B cell (primary cell): ENCODE measurements around the gene RAI1. TPM values are rescaled to one million over a fixed set of nuclear protein-coding genes. Genes with fewer than 3 reads are reported as not detected.

ENCODE experiments used
- ATAC-seq: fragments of 200-7000 bp; cut with Tn5 transposase; one replicate; pipeline ENCODE4 v1.10.0; 2021; ENCODE audit warnings: low read depth, mild to moderate bottlenecking, moderate number of reproducible peaks, moderate library complexity
- CTCF ChIA-PET: fragments of 350-600 bp; sonication (Branson Sonifier 250); formaldehyde crosslinking; loops from one replicate; lab custom pipeline; 2021; ENCODE audit warnings: antibody characterized with exemption, inconsistent platforms; lab: Charles Lee
- POLR2A ChIA-PET: fragments of 350-600 bp; sonication (Branson Sonifier 250); formaldehyde crosslinking; loops from one replicate; lab custom pipeline; 2021; ENCODE audit warnings: antibody characterized with exemption; lab: Charles Lee
- DNase-seq: peaks from one replicate; pipeline ENCODE4 v3.0.0; 2013
- H2AFZ ChIP-seq: 2 replicates; pipeline ENCODE4 v1.6.1; 2012; ENCODE audit warnings: mild to moderate bottlenecking, low read depth, low read length; ENCODE audit not compliant: insufficient read depth, poor library complexity, severe bottlenecking
- H3K27ac ChIP-seq, 2 donors: 1 replicate in 1 of 2; 2 replicates in 1 of 2; pipeline ENCODE4 v1.5.1; 2012 to 2013; ENCODE audit warnings: low read length in 2 of 2, mild to moderate bottlenecking in 2 of 2, moderate library complexity in 1 of 2
- H3K27me3 ChIP-seq, 4 experiments: fragments of 200-600 bp in 1 of 4; sonication (generic) in 1 of 4; replicated peaks in 1 of 4; 1 replicate in 2 of 4; 2 replicates in 2 of 4; pipeline versions ENCODE4 v1.6.1 to v1.7.0; 2013 to 2016; ENCODE audit warnings: low read length in 3 of 4, mild to moderate bottlenecking in 2 of 4, mixed read lengths in 1 of 4, moderate library complexity in 1 of 4; ENCODE audit not compliant: insufficient read depth in 4 of 4, control insufficient read depth in 3 of 4; ENCODE audit errors: control extremely low read depth in 1 of 4
- H3K36me3 ChIP-seq, 2 experiments: replicated peaks in 1 of 2; 1 replicate in 1 of 2; 2 replicates in 1 of 2; pipeline versions ENCODE4 v1.6.1 to v1.7.1; 2013; ENCODE audit warnings: low read length in 1 of 2; ENCODE audit not compliant: insufficient read depth in 2 of 2, control insufficient read depth in 1 of 2; ENCODE audit errors: control extremely low read depth in 1 of 2, extremely low read depth in 1 of 2
- H3K4me1 ChIP-seq, 2 donors: fragments of 200-600 bp in 1 of 2; sonication (generic) in 1 of 2; 1 replicate in 1 of 2; 2 replicates in 1 of 2; pipeline versions ENCODE4 v1.5.1 to v1.6.1; 2013 to 2017; ENCODE audit warnings: low read length in 2 of 2; ENCODE audit not compliant: control insufficient read depth in 2 of 2, insufficient read depth in 2 of 2
- H3K4me2 ChIP-seq: replicated peaks from 2 replicates; pipeline ENCODE3; 2012; ENCODE audit warnings: mild to moderate bottlenecking, low read depth, low read length; ENCODE audit not compliant: poor library complexity, severe bottlenecking
- H3K4me3 ChIP-seq, 5 experiments: fragments of 200-600 bp in 1 of 5; sonication (generic) in 1 of 5; 1 replicate in 3 of 5; 2 replicates in 2 of 5; pipeline versions ENCODE4 v1.5.1 to v1.7.0; 2011 to 2016; ENCODE audit warnings: low read length in 4 of 5, mild to moderate bottlenecking in 4 of 5, low read depth in 2 of 5, control low read depth in 1 of 5, moderate library complexity in 1 of 5; ENCODE audit not compliant: insufficient read depth in 1 of 5; ENCODE audit errors: control extremely low read depth in 1 of 5, extremely low read depth in 1 of 5
- H3K79me2 ChIP-seq: fragments of 200-600 bp; sonication (generic); one replicate; pipeline ENCODE4 v1.6.0; 2016; ENCODE audit warnings: low read length; ENCODE audit not compliant: control insufficient read depth, insufficient read depth
- H3K9ac ChIP-seq: fragments of 200-600 bp; sonication (generic); 2 replicates; pipeline ENCODE4 v1.6.1; 2017; ENCODE audit warnings: mild to moderate bottlenecking, low read length, moderate library complexity
- H3K9me3 ChIP-seq, 3 donors: one replicate each; pipeline versions ENCODE4 v1.6.1 to v1.7.1; 2013; ENCODE audit warnings: low read length in 2 of 3; ENCODE audit not compliant: control insufficient read depth in 2 of 3, insufficient read depth in 1 of 3; ENCODE audit errors: control extremely low read depth in 1 of 3
- H4K20me1 ChIP-seq: 2 replicates; pipeline ENCODE4 v1.6.0; 2012; ENCODE audit warnings: mild to moderate bottlenecking, low read length; ENCODE audit not compliant: insufficient read depth, control insufficient read depth, poor library complexity, severe bottlenecking
- H3K27ac Mint-ChIP-seq: one replicate; pipeline ENCODE4 v1.8.0; 2021; ENCODE audit warnings: mixed read lengths
- H3K27me3 Mint-ChIP-seq: one replicate; pipeline ENCODE4 v1.8.0; 2021; ENCODE audit warnings: mixed read lengths
- H3K4me1 Mint-ChIP-seq: one replicate; pipeline ENCODE4 v1.8.0; 2021; ENCODE audit warnings: mixed read lengths
- H3K4me3 Mint-ChIP-seq: one replicate; pipeline ENCODE4 v1.8.0; 2021; ENCODE audit warnings: mixed read lengths
- H3K9me3 Mint-ChIP-seq: one replicate; pipeline ENCODE4 v1.8.0; 2022; ENCODE audit warnings: mixed read lengths; ENCODE audit not compliant: insufficient read depth
- CTCF ChIP-seq: fragments of 200-600 bp; IDR thresholded peaks from one replicate; pipeline ENCODE4 v1.8.0; 2022; ENCODE audit warnings: antibody characterized with exemption, mild to moderate bottlenecking
- EZH2 ChIP-seq: IDR thresholded peaks from 2 replicates; pipeline ENCODE4 v1.6.1; 2012; ENCODE audit warnings: borderline replicate concordance, low read depth, mild to moderate bottlenecking, moderate library complexity, low read length; ENCODE audit not compliant: insufficient read depth, poor library complexity, severe bottlenecking
- WGBS: methylation state at CpG from one replicate; pipeline ENCODE4 v1.1.5; 2013; ENCODE audit warnings: missing lambda C conversion rate; ENCODE audit not compliant: insufficient coverage; 5-methylcytosine and 5-hydroxymethylcytosine counted together
- intact Hi-C: fragments of 100-400 bp; cut with micrococcal nuclease; formaldehyde crosslinking; loops from one replicate; pipeline ENCODE4 v1.10.0; 2022
- polyA plus RNA-seq: library from polyadenylated mRNA; depleted of rRNA; stranded (reverse); fragments of >200 nt; gene quantifications from 2 replicates; pipeline ENCODE4 v1.2.3, GENCODE V29; 2012
- total RNA-seq, 2 donors: library from RNA; stranded (reverse); fragments of 120-200 nt in 1 of 2; gene quantifications; 1 replicate in 1 of 2; 2 replicates in 1 of 2; pipeline versions ENCODE4 v1.2.3 to v1.2.4, GENCODE V29; 2013 to 2022

Gene RAI1
- total and polyA plus RNA-seq, 2 donors (not counting 1 experiment from before 2014, with no cell fraction given): 4.7 to 34.0 TPM

DNA sequence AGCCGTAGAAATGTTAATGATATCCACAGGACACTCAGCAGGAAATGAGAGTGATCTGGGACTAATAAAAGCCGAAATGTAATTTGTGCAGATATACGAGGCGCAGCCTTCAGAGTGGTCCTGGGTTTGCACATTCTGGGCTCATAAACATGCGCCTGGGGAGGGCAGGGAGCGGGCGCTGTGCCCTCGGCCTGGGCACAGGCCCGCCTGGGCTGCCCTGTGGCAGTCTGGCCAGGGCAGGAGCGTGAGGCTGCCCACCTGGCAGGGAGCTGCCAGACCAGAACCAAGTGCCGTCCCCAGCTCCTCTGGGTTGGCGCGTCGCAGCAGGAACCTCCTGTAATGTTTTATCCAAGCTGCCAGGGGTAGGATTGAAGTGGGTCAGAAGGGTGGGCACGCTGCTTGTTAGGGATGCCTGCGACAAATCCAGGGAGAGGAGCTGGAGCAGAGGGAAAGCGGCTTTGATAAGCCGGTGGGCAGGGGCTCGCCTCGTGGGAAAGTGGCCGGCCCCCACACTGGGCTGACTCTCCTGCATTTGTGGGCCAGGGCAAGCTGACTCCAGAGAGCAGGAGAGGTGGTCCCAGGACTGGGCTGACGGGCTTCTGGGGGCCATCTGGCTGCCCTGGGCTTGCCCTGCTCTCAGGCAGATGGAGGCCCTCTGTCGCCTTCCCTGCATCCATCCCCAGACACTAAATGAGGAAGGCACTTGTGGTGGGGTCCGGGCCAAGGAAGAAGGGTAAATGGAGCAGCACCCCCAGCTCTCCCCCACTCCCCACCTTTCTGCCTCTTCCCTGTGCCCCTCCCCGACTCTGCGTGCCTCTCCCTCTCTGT lies 109.6 kb downstream of the RAI1 start:
- H3K4me3 ChIP-seq: no peak overlapping the region
- intact Hi-C loops: no loop called here
- peaks cover 0 to 13% of the 10 kb centered on the region in 2 experiments for H3K36me3 ChIP-seq
- H3K9ac ChIP-seq: no peak overlapping the region
- ChIA-PET POLR2A (no interaction called here), CTCF (no interaction called here)
- H3K4me2 ChIP-seq: no peak overlapping the region
- H3K79me2 ChIP-seq: peaks cover 12% of the 10 kb centered on the region
- DNase-seq: no peak
- no peak overlapping the region for H3K27ac ChIP-seq
- H3K4me1 Mint-ChIP-seq: peaks cover 19% of the 10 kb centered on the region
- no peaks in the 10 kb centered on the region for H3K9me3 ChIP-seq
- ATAC-seq: no peak
- H3K27ac Mint-ChIP-seq: no peak overlapping the region
- H3K9me3 Mint-ChIP-seq: no peaks in the 10 kb centered on the region
- peaks cover 9 to 18% of the 10 kb centered on the region in 2 donors for H3K4me1 ChIP-seq
- peaks cover 36% of the 10 kb centered on the region for H4K20me1 ChIP-seq
- no peak for TF ChIP-seq EZH2
- no peak for TF ChIP-seq CTCF
- H3K27me3 Mint-ChIP-seq: no peaks in the 10 kb centered on the region
- no peaks in the 10 kb centered on the region for H3K27me3 ChIP-seq
- WGBS: 96% methylated on average over 25 of the region's 26 CpGs
- no peak overlapping the region for H3K4me3 Mint-ChIP-seq
- H2AFZ ChIP-seq: no peak overlapping the region

DNA sequence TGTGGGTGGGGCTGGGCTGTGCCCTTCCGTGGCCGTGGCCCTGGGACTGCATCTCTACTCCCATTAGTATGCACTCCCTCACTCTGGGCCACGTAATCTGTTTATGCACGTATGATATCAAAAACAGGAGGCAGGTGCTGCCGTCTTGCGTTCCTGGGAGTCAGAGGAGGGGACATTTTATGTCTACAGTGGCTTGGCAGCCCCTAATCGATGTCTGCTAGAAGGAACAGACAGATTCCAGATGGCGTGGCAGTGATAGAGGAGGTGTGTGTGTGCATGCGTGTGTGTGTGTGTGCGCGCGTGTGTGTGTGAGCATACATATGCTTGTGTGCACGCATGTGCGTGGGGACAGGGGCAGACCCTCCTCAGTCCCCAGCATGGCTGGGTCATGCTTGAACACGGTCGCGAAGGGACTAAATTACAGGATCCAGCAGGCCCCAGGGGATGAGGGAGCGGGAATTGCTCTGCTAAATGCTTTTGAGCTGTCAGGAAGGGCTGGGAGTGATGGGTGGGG lies 110.8 kb downstream of the RAI1 start:
- Mint-ChIP-seq H3K4me3 (peak overlapping the region; percentile 73), H3K9me3 (no peaks in the 10 kb centered on the region), H3K27ac (peak overlapping the region; percentile 37), H3K27me3 (no peaks in the 10 kb centered on the region), H3K4me1 (peaks cover 19% of the 10 kb centered on the region)
- peaks cover 9 to 18% of the 10 kb centered on the region in 2 donors for H3K4me1 ChIP-seq
- 79% methylated on average over 15 of the region's 18 CpGs for WGBS
- ATAC-seq (no peak), DNase-seq (no peak)
- POLR2A ChIA-PET: interaction anchor here (0.5 to 0.7 kb wide), 2 partner anchors 11 to 29 kb away, joined by 3 read pairs; no protein-coding TSS in a partner anchor
- H3K4me2 ChIP-seq: peak overlapping the region; percentile 67
- no peak overlapping the region for H3K27ac ChIP-seq
- no peaks in the 10 kb centered on the region for H3K27me3 ChIP-seq
- H3K4me3 ChIP-seq: no peak overlapping the region
- no peaks in the 10 kb centered on the region for H3K9me3 ChIP-seq
- no peak overlapping the region for H3K9ac ChIP-seq
- CTCF ChIA-PET: no interaction called here
- no peak overlapping the region for H2AFZ ChIP-seq
- no peak for TF ChIP-seq EZH2
- TF ChIP-seq CTCF: no peak
- peaks cover 0 to 17% of the 10 kb centered on the region in 2 experiments for H3K36me3 ChIP-seq
- H4K20me1 ChIP-seq: peaks cover 29% of the 10 kb centered on the region
- H3K79me2 ChIP-seq: peaks cover 12% of the 10 kb centered on the region
- intact Hi-C loops: no loop called here
